HFF-Myc (cell line): ENCODE data around the gene SHISA8.

Experiments
- DNase-seq: peaks from one replicate; pipeline ENCODE4 v3.0.0-alpha.2; 2011; ENCODE audit warnings: low read depth; ENCODE audit errors: extremely low read depth
- H3K4me3 ChIP-seq: replicated peaks from 2 replicates; pipeline ENCODE4 v1.5.1; 2011; ENCODE audit warnings: low read depth, mild to moderate bottlenecking, control low read depth, low read length
- TF ChIP-seq, protein P1 (sequence below): IDR thresholded peaks from 2 replicates; pipeline ENCODE4 v1.5.1; 2012; ENCODE audit warnings: mild to moderate bottlenecking, low read depth, low read length, control low read depth; ENCODE audit errors: missing control alignments

Gene SHISA8

DNA sequence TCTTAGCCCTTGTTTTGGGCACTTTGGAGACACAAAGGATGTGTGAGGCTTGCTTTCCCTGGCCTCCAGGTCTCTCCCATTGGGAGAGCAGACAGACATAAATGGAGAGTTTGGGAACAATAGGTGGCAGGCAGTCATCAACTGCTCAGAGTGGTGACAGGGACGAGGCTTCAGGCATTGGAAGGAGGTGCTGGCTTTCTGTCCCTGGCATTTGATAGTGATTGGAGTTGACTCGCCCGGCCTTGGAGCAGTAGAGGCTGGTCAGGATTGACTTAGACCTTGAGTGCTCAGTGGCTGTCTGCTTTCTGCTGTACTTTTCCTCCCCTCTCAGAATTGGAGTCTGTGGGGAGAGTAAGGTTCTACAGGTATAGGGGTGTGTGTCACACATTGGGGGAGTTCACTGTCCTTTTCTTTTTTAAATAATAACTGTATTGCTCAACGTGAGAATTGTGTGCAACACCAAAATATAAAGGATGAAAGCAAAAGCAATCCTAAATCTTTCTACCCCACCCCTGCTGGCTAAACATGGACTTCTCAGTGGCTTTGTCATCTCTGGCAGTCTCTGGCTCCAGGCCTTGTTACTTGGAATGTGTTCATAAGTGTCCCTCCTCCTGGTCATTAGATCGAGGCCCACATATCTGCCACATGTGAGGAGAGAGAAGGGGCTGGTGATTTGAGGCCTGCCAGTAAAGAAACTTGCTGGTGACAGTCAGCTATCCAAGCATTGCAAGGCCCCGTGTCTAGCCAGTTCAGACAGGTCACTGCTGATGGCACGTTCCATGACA lies 21.1 kb downstream of the SHISA8 start:
- DNase-seq, result no peak
- H3K4me3 ChIP-seq, result no peak overlapping the region
- TF ChIP-seq, protein P1, sequence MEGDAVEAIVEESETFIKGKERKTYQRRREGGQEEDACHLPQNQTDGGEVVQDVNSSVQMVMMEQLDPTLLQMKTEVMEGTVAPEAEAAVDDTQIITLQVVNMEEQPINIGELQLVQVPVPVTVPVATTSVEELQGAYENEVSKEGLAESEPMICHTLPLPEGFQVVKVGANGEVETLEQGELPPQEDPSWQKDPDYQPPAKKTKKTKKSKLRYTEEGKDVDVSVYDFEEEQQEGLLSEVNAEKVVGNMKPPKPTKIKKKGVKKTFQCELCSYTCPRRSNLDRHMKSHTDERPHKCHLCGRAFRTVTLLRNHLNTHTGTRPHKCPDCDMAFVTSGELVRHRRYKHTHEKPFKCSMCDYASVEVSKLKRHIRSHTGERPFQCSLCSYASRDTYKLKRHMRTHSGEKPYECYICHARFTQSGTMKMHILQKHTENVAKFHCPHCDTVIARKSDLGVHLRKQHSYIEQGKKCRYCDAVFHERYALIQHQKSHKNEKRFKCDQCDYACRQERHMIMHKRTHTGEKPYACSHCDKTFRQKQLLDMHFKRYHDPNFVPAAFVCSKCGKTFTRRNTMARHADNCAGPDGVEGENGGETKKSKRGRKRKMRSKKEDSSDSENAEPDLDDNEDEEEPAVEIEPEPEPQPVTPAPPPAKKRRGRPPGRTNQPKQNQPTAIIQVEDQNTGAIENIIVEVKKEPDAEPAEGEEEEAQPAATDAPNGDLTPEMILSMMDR, result no peak

DNA sequence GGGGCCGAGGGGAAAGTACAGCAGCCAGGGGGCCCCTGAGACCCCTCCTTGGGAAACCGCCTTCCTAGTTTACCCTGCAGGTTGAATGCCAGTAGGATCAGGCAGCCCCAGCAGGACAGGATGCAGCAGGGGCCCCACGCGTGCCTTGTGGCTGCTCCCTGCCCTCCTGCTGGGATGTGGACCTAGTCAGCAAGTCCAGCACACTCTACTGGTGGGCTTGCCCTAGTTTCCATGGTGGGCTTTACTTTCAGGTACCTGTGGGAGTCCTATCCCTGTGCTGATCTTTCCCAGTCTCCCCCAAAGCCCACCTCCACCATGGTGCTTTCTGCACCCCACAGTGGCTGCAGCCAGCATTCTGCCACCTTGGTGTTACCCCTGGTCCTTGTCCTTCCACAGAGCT lies 22.2 kb downstream of the SHISA8 start:
- no peak overlapping the region for H3K4me3 ChIP-seq
- no peak for DNase-seq
- TF ChIP-seq, protein P1, result no peak

DNA sequence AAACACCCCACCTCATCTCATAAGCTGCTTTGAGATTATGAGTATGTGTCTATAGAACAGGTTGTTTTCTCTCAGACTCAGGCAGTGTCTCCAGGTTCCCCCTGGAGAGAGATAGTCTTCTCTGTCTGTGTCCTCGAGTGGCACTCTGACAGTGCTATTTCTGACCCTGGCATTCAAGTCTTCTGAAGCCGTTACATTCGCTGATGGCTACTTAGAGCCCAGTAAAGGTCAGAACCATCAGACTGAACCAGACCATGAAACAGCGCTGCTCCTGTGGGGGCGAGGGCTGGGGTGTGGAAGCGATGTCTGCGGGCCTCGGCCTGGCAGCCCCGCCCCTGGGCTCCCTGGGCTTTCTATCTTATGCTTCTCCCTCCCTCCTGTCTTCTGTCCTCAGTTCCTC lies 23.5 kb downstream of the SHISA8 start:
- no peak for DNase-seq
- no peak overlapping the region for H3K4me3 ChIP-seq
- TF ChIP-seq, protein P1, result no peak

DNA sequence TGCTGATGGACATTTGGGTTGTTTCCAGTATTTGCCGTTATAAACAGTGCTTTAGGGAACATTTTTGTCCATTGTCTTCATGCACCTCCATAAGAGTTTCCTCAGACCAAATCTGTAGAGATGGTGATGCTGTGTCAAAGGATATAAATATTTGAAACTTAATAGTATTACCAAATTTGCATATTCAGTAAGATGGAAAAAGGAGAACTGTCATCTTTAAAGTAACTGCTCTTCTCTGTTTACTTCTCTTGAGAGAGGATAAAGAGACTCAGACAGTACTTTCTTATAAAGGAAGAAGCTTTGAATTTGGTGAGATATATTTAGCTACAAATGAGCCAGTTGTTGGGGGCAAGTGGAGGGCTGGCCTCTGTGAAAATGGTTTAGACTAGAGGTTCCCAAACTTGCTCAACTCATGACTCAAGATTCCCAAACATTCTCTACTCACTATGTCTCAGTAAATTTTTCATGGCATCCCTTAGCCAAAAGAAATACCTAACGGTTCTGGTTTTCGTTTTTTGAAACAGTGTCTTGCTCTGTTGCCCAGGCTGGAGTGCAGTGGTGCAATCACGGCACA lies 26.2 kb downstream of the SHISA8 start:
- no peak for DNase-seq
- TF ChIP-seq, protein P1, result no peak
- no peak overlapping the region for H3K4me3 ChIP-seq

DNA sequence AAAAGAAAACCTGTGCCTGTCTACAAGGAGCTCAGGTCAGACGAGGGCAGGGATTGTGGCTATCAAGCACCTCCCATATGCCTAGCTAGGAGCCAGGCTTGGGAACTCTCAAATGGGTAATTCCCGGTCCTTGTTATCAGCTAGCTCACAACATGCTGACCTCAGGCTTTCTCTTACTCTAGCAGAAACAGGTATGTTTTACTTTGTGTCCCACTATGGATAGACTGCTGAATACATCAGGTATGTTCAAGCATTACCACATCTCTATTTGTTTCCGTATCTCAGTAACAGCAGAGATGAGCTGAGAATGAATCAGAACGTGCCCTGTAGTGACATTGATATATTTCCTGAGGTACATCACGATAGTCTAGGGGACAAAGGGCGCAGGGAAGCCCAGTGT lies 29.4 kb downstream of the SHISA8 start:
- TF ChIP-seq, protein P1, result no peak
- H3K4me3 ChIP-seq, result no peak overlapping the region
- no peak for DNase-seq

DNA sequence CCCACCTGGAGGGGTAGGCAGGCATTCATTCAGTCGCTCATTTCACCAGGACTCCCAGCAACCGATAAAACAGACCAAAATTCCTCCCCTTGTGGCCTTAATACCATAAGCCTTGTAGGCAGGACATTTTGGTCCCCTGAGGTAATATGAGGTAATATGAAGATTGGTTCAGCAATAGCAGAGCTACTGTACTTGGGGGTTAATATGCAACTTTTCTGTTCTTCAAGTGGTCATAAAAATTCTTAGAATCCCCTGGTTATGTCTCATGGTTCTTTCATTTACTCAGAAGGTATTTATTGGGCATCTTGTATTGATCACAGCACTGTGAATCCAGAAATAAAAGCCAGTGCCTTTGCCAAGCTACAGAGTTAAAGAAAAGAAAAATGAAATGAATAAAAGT lies 29.8 kb downstream of the SHISA8 start:
- no peak for DNase-seq
- TF ChIP-seq, protein P1, result no peak
- H3K4me3 ChIP-seq, result no peak overlapping the region
